ENCODE results near the gene KIF23.
A peak's percentile ranks its signal among the peaks of the same experiment; 100 is the strongest.
"Not testable (repeated sequence)": the region's sequence is repeated elsewhere in the genome, so short reads cannot be mapped to it uniquely, and the experiment has no call there.

Gene KIF23

GRCh38 chr15:69443032-69443611, 29.0 kb downstream of the KIF23 start:
- Mint-ChIP-seq H3K27ac (peak overlapping the region; percentile 78), H3K4me1 (ENCODE audit: low read depth) (peaks cover 12% of the 10 kb centered on the region), H3K9me3 (ENCODE audit: low read depth) (no peaks in the 10 kb centered on the region), H3K4me3 (no peak overlapping the region), H3K27me3 (no peaks in the 10 kb centered on the region), H3K36me3 (no peaks in the 10 kb centered on the region)

GRCh38 chr15:69444686-69445085, 30.5 kb downstream of the KIF23 start:
- Mint-ChIP-seq H3K36me3 (no peaks in the 10 kb centered on the region), H3K27me3 (no peaks in the 10 kb centered on the region), H3K4me3 (no peak overlapping the region), H3K4me1 (ENCODE audit: low read depth) (peaks cover 12% of the 10 kb centered on the region), H3K27ac (no peak overlapping the region), H3K9me3 (ENCODE audit: low read depth) (no peaks in the 10 kb centered on the region)

GRCh38 chr15:69446953-69447352, 32.8 kb downstream of the KIF23 start:
- H3K4me3 Mint-ChIP-seq, result no peak overlapping the region
- H3K27ac Mint-ChIP-seq, result no peak overlapping the region
- H3K27me3 Mint-ChIP-seq, result no peaks in the 10 kb centered on the region
- peaks cover 15% of the 10 kb centered on the region for H3K4me1 Mint-ChIP-seq (ENCODE audit: low read depth)
- no peaks in the 10 kb centered on the region for H3K36me3 Mint-ChIP-seq
- H3K9me3 Mint-ChIP-seq (ENCODE audit: low read depth), result no peaks in the 10 kb centered on the region

- not testable (repeated sequence) for H3K9me3 Mint-ChIP-seq (ENCODE audit: low read depth); H3K4me3 Mint-ChIP-seq; H3K27me3 Mint-ChIP-seq; H3K27ac Mint-ChIP-seq
- Mint-ChIP-seq H3K4me1 (ENCODE audit: low read depth) (peaks cover 19% of the 10 kb centered on the region), H3K36me3 (peaks cover 18% of the 10 kb centered on the region)
These were observed 36.1 kb downstream of the KIF23 start for GRCh38 chr15:69450221-69450620.

- H3K27ac Mint-ChIP-seq, result peak overlapping the region; percentile 99
- H3K4me1 Mint-ChIP-seq (ENCODE audit: low read depth), result peaks cover 28% of the 10 kb centered on the region
- H3K36me3 Mint-ChIP-seq, result peaks cover 22% of the 10 kb centered on the region
- no peaks in the 10 kb centered on the region for H3K9me3 Mint-ChIP-seq (ENCODE audit: low read depth)
- H3K27me3 Mint-ChIP-seq, result no peaks in the 10 kb centered on the region
- H3K4me3 Mint-ChIP-seq, result peak overlapping the region; percentile 99
These were observed 37.0 kb downstream of the KIF23 start for GRCh38 chr15:69450968-69451695.

- H3K36me3 Mint-ChIP-seq, result peaks cover 25% of the 10 kb centered on the region
- H3K27me3 Mint-ChIP-seq, result no peaks in the 10 kb centered on the region
- H3K27ac Mint-ChIP-seq, result peak overlapping the region; percentile 99
- H3K4me1 Mint-ChIP-seq (ENCODE audit: low read depth), result peaks cover 31% of the 10 kb centered on the region
- H3K4me3 Mint-ChIP-seq, result peak overlapping the region; percentile 99
- H3K9me3 Mint-ChIP-seq (ENCODE audit: low read depth), result no peaks in the 10 kb centered on the region
These were observed 38.0 kb downstream of the KIF23 start for GRCh38 chr15:69451951-69452691.

GRCh38 chr15:69452692-69453521, 38.8 kb downstream of the KIF23 start, which contains the start of gene RPLP1:
Gene RPLP1, plus strand, starts transcription at chr15:69452818. Its CDS starts 131 bp downstream, at chr15:69452949.
- peak within 1 kb of the TSS; percentile 99 for H3K4me3 Mint-ChIP-seq
- H3K9me3 Mint-ChIP-seq (ENCODE audit: low read depth), result no peaks in the 10 kb centered on the region
- H3K4me1 Mint-ChIP-seq (ENCODE audit: low read depth), result peaks cover 34% of the 10 kb centered on the region
- no peaks in the 10 kb centered on the region for H3K27me3 Mint-ChIP-seq
- H3K27ac Mint-ChIP-seq, result peak within 1 kb of the TSS; percentile 99
- H3K36me3 Mint-ChIP-seq, result peaks cover 29% of the 10 kb centered on the region

- Mint-ChIP-seq H3K9me3 (ENCODE audit: low read depth) (no peaks in the 10 kb centered on the region), H3K36me3 (peaks cover 31% of the 10 kb centered on the region), H3K4me1 (ENCODE audit: low read depth) (peaks cover 42% of the 10 kb centered on the region), H3K27ac (peak overlapping the region; percentile 99), H3K27me3 (no peaks in the 10 kb centered on the region), H3K4me3 (peak overlapping the region; percentile 99)
These were observed 40.8 kb downstream of the KIF23 start for GRCh38 chr15:69454953-69455352.

GRCh38 chr15:69456208-69457166, 42.3 kb downstream of the KIF23 start:
- Mint-ChIP-seq H3K4me3 (peak overlapping the region; percentile 99), H3K27ac (peak overlapping the region; percentile 99), H3K36me3 (peaks cover 31% of the 10 kb centered on the region)

GRCh38 chr15:69457304-69458280, 43.4 kb downstream of the KIF23 start:
- Mint-ChIP-seq H3K27ac (peak overlapping the region; percentile 69), H3K4me3 (no peak overlapping the region), H3K36me3 (peaks cover 31% of the 10 kb centered on the region), H3K9me3 (ENCODE audit: low read depth) (no peaks in the 10 kb centered on the region), H3K4me1 (ENCODE audit: low read depth) (peaks cover 59% of the 10 kb centered on the region), H3K27me3 (no peaks in the 10 kb centered on the region)

More at GRCh38 chr15:69456208-69457166, 42.3 kb downstream of the KIF23 start:
- no peaks in the 10 kb centered on the region for H3K27me3 Mint-ChIP-seq
- no peaks in the 10 kb centered on the region for H3K9me3 Mint-ChIP-seq (ENCODE audit: low read depth)
- peaks cover 55% of the 10 kb centered on the region for H3K4me1 Mint-ChIP-seq (ENCODE audit: low read depth)

GRCh38 chr15:69459066-69459465, 44.9 kb downstream of the KIF23 start:
- Mint-ChIP-seq H3K9me3 (ENCODE audit: low read depth) (no peaks in the 10 kb centered on the region), H3K27ac (peak overlapping the region; percentile 77), H3K4me3 (no peak overlapping the region), H3K27me3 (no peaks in the 10 kb centered on the region), H3K36me3 (peaks cover 22% of the 10 kb centered on the region), H3K4me1 (ENCODE audit: low read depth) (peaks cover 65% of the 10 kb centered on the region)

GRCh38 chr15:69460481-69460880, 46.3 kb downstream of the KIF23 start:
- Mint-ChIP-seq H3K4me3 (no peak overlapping the region), H3K4me1 (ENCODE audit: low read depth) (peaks cover 53% of the 10 kb centered on the region), H3K9me3 (ENCODE audit: low read depth) (no peaks in the 10 kb centered on the region), H3K36me3 (peaks cover 10% of the 10 kb centered on the region), H3K27ac (no peak overlapping the region), H3K27me3 (no peaks in the 10 kb centered on the region)

- peaks cover 6% of the 10 kb centered on the region for H3K36me3 Mint-ChIP-seq
- H3K4me3 Mint-ChIP-seq, result peak overlapping the region; percentile 91
- H3K4me1 Mint-ChIP-seq (ENCODE audit: low read depth), result peaks cover 44% of the 10 kb centered on the region
- H3K27me3 Mint-ChIP-seq, result no peaks in the 10 kb centered on the region
- peak overlapping the region; percentile 86 for H3K27ac Mint-ChIP-seq
- H3K9me3 Mint-ChIP-seq (ENCODE audit: low read depth), result no peaks in the 10 kb centered on the region
These were observed 47.9 kb downstream of the KIF23 start for GRCh38 chr15:69462030-69462492.
